Mucosa of descending colon (tissue), 3 donors: ENCODE results near the gene GRM1. TPM values are rescaled to one million over a fixed set of nuclear protein-coding genes. Genes with fewer than 3 reads are reported as not detected.

ENCODE experiments used
- ATAC-seq: fragments of 200-7000 bp; cut with Tn5 transposase; one replicate; pipeline ENCODE4 v1.9.1; 2020; ENCODE audit warnings: mild to moderate bottlenecking, moderate library complexity
- DNase-seq, 3 donors: peaks; one replicate each; pipeline ENCODE4 v3.0.0-alpha.2; 2020
- H3K36me3 ChIP-seq: fragments of 200-600 bp; one replicate; pipeline ENCODE4 v1.8.0; 2021; ENCODE audit warnings: low read depth, mild to moderate bottlenecking
- H3K4me1 ChIP-seq: fragments of 200-600 bp; one replicate; pipeline ENCODE4 v1.8.0; 2021; ENCODE audit warnings: low read depth, mild to moderate bottlenecking
- H3K4me3 ChIP-seq: fragments of 200-600 bp; one replicate; pipeline ENCODE4 v1.8.0; 2021; ENCODE audit warnings: mild to moderate bottlenecking
- H3K9me3 ChIP-seq: fragments of 200-600 bp; one replicate; pipeline ENCODE4 v1.8.0; 2021; ENCODE audit warnings: mild to moderate bottlenecking
- CTCF ChIP-seq: fragments of 200-600 bp; IDR thresholded peaks from one replicate; pipeline ENCODE4 v1.8.0; 2022; ENCODE audit warnings: antibody characterized with exemption, mild to moderate bottlenecking
- intact Hi-C, 2 donors: fragments of 100-400 bp; cut with DNase I in 1 of 2; cut with micrococcal nuclease in 1 of 2; formaldehyde crosslinking; loops; one replicate each; pipeline versions ENCODE4 v1.11.0 to v1.11.1; 2022; cut with DNase I, micrococcal nuclease
- long read RNA-seq, 2 donors: library from polyadenylated mRNA; unstranded; transcript quantifications; one replicate each; pipeline ENCODE4 v2.0.0, GENCODE V29; 2019 to 2021
- total RNA-seq, 3 donors: library from RNA; stranded (reverse); fragmentation: NEBNext Ultra II Directional in 2 of 3; extraction: Animal tissue kit (Norgen Biotek cat#: 25700) in 2 of 3; gene quantifications; one replicate each; pipeline versions ENCODE4 v1.2.1 to v1.2.4, GENCODE V29; 2021 to 2023
- donor health status: DM: no; HTN: no; CAD: no; lungs with moderate emphysema.
- donor health status: DM: no; HTN: no; CAD: no.
- donor health status: DM: no; HTN: yes; CAD: no.

GRM1 gene
- total RNA-seq = under 1 TPM in 1 of 3 donors, not detected in 2; 0.13 TPM
- long read RNA-seq, donor 1 = 0 reads
- long read RNA-seq, donor 2 = 0 reads

- no peak within 1 kb of the TSS for H3K4me3 ChIP-seq
- intact Hi-C loops = no loop called here
- H3K4me1 ChIP-seq = no peaks in the 10 kb centered on the region
- H3K36me3 ChIP-seq = no peaks in the 10 kb centered on the region
- DNase-seq (no peak), ATAC-seq (no peak)
- no peak for TF ChIP-seq CTCF
- H3K9me3 ChIP-seq = no peaks in the 10 kb centered on the region
These were observed at the start of gene GRM1 for GRCh38 chr6:146028851-146029572. Gene GRM1 (plus strand): TSS chr6:146029062. CDS start chr6:146029518, 456 bp downstream.

DNA sequence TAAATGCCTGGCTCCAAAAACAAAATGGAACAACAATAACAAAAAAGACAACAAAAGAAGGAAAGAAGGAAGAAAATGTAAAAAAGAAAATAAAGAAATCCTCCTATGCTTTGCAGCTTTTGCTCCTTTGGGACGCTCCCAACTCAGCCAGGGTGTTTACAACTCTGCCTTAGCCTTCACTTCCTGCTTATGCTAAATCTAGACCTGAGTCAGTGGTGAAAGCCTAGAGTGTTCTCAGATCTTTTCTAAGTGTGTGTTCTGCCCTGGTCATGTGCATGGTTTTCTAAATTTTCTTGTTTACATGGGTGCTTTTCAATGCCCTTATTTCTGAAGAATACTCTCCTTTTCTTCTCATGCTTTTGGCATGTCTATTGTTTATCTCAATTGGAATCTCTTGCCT, 19.5 kb upstream of the GRM1 start:
- no peaks in the 10 kb centered on the region for H3K4me1 ChIP-seq
- H3K4me3 ChIP-seq = no peak overlapping the region
- ATAC-seq (no peak), DNase-seq (no peak)
- intact Hi-C loops = no loop called here
- H3K9me3 ChIP-seq = no peaks in the 10 kb centered on the region
- no peaks in the 10 kb centered on the region for H3K36me3 ChIP-seq
- no peak for TF ChIP-seq CTCF

GRCh38 chr6:146014233-146014632, 14.6 kb upstream of the GRM1 start:
- intact Hi-C loops = no loop called here
- Histone ChIP-seq H3K9me3 (no peaks in the 10 kb centered on the region), H3K4me1 (no peaks in the 10 kb centered on the region), H3K36me3 (no peaks in the 10 kb centered on the region), H3K4me3 (no peak overlapping the region)
- no peak for DNase-seq
- no peak for TF ChIP-seq CTCF
- ATAC-seq = no peak

GRCh38 chr6:146017672-146018071, 11.2 kb upstream of the GRM1 start:
- no peak for TF ChIP-seq CTCF
- Histone ChIP-seq H3K4me3 (no peak overlapping the region), H3K9me3 (no peaks in the 10 kb centered on the region), H3K4me1 (no peaks in the 10 kb centered on the region), H3K36me3 (no peaks in the 10 kb centered on the region)
- intact Hi-C loops = no loop called here
- ATAC-seq (no peak), DNase-seq (no peak)

DNA sequence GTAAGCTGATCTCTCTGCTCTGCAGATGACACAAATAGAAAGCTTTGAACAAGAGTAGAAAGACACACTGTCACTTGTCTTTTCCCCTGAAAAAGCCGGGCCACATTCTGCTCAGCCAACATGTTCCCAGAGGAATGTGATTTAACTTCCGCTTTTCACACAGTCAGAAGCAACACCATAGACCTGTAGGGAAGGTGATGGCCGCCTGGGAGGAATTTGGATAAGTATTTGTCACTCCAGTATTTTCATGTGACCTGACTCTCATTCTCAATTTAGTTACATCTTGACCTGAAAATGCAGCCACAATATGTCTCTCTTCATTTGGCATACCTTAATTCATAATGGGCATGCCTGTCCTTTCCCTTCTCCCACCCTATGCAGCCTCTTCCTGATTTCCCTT, 2.0 kb upstream of the GRM1 start:
- ATAC-seq (no peak), DNase-seq (no peak)
- H3K36me3 ChIP-seq = no peaks in the 10 kb centered on the region
- intact Hi-C loops = no loop called here
- no peaks in the 10 kb centered on the region for H3K9me3 ChIP-seq
- no peaks in the 10 kb centered on the region for H3K4me1 ChIP-seq
- TF ChIP-seq CTCF = no peak
- H3K4me3 ChIP-seq = no peak overlapping the region
